Thymus (tissue), 11 donors: ENCODE results near the gene MAP2K5. TPM values are rescaled to one million over a fixed set of nuclear protein-coding genes. Genes with fewer than 3 reads are reported as not detected.

ENCODE experiments used
- DNase-seq, 9 donors: peaks; one replicate each; pipeline ENCODE4 v3.0.0-alpha.2; 2013; ENCODE audit warnings: low spot score in 9 of 9, low read depth in 6 of 9, missing footprints in 1 of 9
- H3K27ac ChIP-seq, 2 donors: one replicate each; pipeline ENCODE4 v1.5.1; 2013; ENCODE audit warnings: control low read depth in 1 of 2, low read depth in 1 of 2, low read length in 1 of 2, mild to moderate bottlenecking in 1 of 2, moderate library complexity in 1 of 2
- H3K27me3 ChIP-seq, 2 donors: one replicate each; pipeline ENCODE4 v1.5.1; 2013; ENCODE audit warnings: low read length in 1 of 2; ENCODE audit not compliant: control insufficient read depth in 2 of 2, insufficient read depth in 1 of 2
- H3K36me3 ChIP-seq, 2 donors: one replicate each; pipeline ENCODE4 v1.5.1; 2013; ENCODE audit warnings: low read length in 1 of 2, mild to moderate bottlenecking in 1 of 2, moderate library complexity in 1 of 2; ENCODE audit not compliant: control insufficient read depth in 2 of 2, insufficient read depth in 2 of 2
- H3K4me1 ChIP-seq, 2 donors: one replicate each; pipeline ENCODE4 v1.5.1; 2013; ENCODE audit warnings: low read length in 2 of 2; ENCODE audit not compliant: control insufficient read depth in 2 of 2, insufficient read depth in 2 of 2
- H3K4me3 ChIP-seq, 2 donors: one replicate each; pipeline ENCODE4 v1.5.1; 2013; ENCODE audit warnings: low read length in 2 of 2, control low read depth in 1 of 2, mild to moderate bottlenecking in 1 of 2
- H3K9me3 ChIP-seq, 2 donors: one replicate each; pipeline ENCODE4 v1.5.1; 2013; ENCODE audit warnings: low read length in 1 of 2, mild to moderate bottlenecking in 1 of 2; ENCODE audit not compliant: control insufficient read depth in 2 of 2, insufficient read depth in 1 of 2
- WGBS: extraction: QIAGEN DNeasy Blood & Tissue Kit; methylation state at CpG from one replicate; pipeline ENCODE4 v1.1.7; 2013; 5-methylcytosine and 5-hydroxymethylcytosine counted together
- polyA plus RNA-seq: library from polyadenylated mRNA; stranded (reverse); fragments of 200-250 nt; gene quantifications from one replicate; pipeline ENCODE4 v1.2.3, GENCODE V29; 2013
- total RNA-seq: library from RNA; stranded (reverse); fragments of 120-200 nt; gene quantifications from one replicate; pipeline ENCODE4 v1.2.4, GENCODE V29; 2013
- donor health status: healthy.

The MAP2K5 gene
- total and polyA plus RNA-seq, 2 donors = 9.4 to 16.3 TPM

DNA sequence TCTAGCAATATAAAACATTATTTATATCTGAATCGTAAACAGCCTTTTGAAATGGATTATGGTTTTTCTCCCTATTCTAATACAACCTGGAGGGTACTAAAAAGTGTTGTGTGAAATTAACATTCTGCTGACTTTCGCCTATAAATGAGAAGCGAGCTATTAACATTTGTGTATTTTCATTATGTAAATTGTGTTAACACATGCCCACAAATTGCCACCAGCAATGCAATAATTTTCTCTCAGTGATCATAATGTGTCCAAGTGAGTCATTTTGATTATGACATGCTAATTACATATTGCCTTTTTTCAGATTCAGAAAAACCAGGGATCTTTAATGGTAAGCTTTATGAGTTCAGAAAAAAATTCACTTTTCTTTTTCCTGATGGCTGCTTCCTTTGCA is 205.4 kb downstream of the MAP2K5 start:
- peaks cover 4 to 11% of the 10 kb centered on the region in 2 donors for H3K4me1 ChIP-seq
- peaks cover 0 to 3% of the 10 kb centered on the region in 2 donors for H3K36me3 ChIP-seq
- no peak overlapping the region for H3K4me3 ChIP-seq
- DNase-seq = no peak
- H3K9me3 ChIP-seq = no peaks in the 10 kb centered on the region
- no peaks in the 10 kb centered on the region for H3K27me3 ChIP-seq
- no peak overlapping the region for H3K27ac ChIP-seq
- WGBS = 98% methylated on average over 3 of the region's 3 CpGs

DNA sequence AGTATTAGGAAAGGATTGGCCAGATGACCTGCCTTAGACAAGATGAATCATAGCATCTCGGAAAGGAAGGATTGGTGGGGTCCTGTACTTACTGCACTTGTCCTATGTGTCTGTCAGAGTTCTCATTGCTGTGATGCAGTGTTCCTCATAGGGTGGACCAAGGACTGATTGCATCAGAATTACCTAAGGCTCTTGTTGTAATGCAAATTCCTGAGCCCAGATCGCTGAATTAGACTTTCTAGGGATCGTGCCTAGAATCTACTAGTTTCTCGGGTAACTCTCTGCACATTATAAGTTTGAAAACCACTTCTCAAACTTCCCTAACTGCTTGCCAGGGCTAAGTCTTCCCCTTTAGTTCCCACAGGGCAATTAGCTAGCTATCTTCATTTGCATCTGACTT is 207.9 kb downstream of the MAP2K5 start:
- H3K27ac ChIP-seq = no peak overlapping the region
- H3K4me3 ChIP-seq = no peak overlapping the region
- 96% methylated on average over 4 of the region's 4 CpGs for WGBS
- no peaks in the 10 kb centered on the region for H3K9me3 ChIP-seq
- no peak for DNase-seq
- peaks cover 0 to 3% of the 10 kb centered on the region in 2 donors for H3K36me3 ChIP-seq
- peaks cover 2 to 7% of the 10 kb centered on the region in 2 donors for H3K4me1 ChIP-seq
- no peaks in the 10 kb centered on the region for H3K27me3 ChIP-seq

DNA sequence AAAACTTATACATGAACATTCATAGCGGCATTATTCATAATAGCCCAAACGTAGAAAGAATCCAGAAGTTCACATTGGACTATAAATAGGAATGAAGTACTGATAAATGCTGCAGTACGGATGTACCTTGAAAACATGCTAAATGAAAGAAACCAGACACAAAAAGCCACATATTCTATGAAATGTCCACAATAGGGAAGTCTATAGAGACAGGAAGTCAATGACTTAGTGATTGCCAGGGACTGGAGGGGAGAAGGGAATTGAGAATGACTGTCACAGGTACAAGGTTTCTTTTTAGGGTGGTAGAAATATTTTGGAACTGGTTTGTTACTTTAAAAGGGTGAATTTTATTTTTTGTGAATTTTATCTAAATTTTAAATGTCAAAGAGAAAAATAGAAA is 211.4 kb downstream of the MAP2K5 start:
- no peak for DNase-seq
- no peak overlapping the region for H3K4me3 ChIP-seq
- H3K36me3 ChIP-seq = no peaks in the 10 kb centered on the region
- 74% methylated on average over 3 of the region's 3 CpGs for WGBS
- no peak overlapping the region for H3K27ac ChIP-seq
- no peaks in the 10 kb centered on the region for H3K27me3 ChIP-seq
- H3K9me3 ChIP-seq = no peaks in the 10 kb centered on the region
- peaks cover 12 to 16% of the 10 kb centered on the region in 2 donors for H3K4me1 ChIP-seq

DNA sequence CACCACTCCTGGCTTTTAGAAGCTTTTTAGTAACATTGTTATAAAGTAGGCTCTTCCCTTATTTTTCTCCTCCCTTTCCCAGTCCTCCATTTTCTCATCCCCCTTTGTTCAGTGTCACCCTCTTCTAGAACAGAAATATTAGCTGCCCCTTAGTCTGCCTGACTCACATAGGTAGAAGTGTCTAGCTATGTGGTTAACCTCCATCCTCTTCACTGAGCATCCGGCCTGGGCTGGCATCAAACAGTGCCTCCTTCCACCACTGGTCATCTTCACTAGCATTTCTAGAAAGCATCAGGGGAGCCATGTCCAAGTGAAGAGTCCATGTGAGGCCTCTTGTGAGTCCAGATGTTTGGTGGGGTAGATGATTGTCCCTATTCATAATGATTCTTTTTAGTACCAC is 212.8 kb downstream of the MAP2K5 start:
- WGBS = 92% methylated on average over 1 of the region's 1 CpG

DNA sequence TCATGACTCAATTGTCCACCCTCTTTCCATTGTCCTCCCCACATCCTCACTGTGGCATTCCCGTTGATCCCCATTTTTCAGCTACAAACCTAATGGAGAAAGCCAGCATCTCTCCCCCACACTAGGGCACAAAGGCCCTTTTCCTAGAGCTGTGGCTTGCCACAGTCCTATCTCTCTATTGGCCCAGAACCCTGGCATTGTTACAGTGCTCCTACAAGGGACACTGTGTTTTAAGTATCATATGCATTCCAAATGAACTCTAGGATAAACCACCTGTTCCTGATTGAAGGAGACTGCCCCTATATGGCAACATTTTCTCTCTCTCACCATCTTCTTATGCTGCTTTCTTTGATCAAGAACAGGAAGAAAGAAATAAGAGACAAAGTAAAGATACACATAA is 213.4 kb downstream of the MAP2K5 start:
- H3K4me1 ChIP-seq = peaks cover 27 to 31% of the 10 kb centered on the region in 2 donors
- H3K9me3 ChIP-seq = no peaks in the 10 kb centered on the region
- H3K4me3 ChIP-seq = no peak overlapping the region
- WGBS = 98% methylated on average over 1 of the region's 1 CpG
- H3K27me3 ChIP-seq = no peaks in the 10 kb centered on the region
- H3K27ac ChIP-seq = peak overlapping the region; percentile 44 to 61
- DNase-seq = peak in 1 of 9 donors; percentile 44
- H3K36me3 ChIP-seq = no peaks in the 10 kb centered on the region

More for the DNA sequence above, 212.8 kb downstream of the MAP2K5 start:
- Histone ChIP-seq H3K9me3 (no peaks in the 10 kb centered on the region), H3K36me3 (no peaks in the 10 kb centered on the region), H3K4me3 (no peak overlapping the region), H3K4me1 (peaks cover 22 to 26% of the 10 kb centered on the region in 2 donors), H3K27ac (no peak overlapping the region), H3K27me3 (no peaks in the 10 kb centered on the region)
- DNase-seq = no peak

DNA sequence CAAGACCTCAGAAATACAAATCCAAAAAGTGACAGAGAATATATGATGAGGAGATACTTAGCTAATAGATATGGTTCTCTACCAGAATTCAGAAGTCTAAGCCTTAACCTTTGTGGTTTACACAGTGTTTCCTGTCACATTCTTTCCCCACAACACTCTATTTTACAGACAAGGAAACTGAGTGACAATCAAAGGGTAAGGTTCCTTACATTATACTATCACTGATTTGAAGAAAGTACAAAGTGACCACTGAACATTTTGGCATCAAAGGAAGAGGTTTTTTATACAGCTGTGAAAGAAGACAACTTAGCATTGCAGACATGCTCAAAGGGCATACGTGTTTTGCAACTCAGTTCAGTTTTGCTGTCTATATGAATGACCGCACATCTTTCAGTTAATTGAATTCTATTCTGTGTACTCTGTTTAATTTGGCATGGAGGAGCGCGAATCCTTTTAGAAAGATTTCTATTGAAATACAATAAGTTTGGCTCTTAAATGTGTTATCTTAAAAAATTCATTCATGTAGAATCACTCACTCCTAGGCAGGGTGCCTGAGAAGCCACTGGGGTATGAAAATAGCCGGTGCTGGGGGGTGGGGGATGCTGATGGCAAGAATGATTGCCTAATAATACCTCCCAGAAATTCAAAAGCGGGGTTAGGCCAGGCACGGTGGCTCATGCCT is 216.3 kb downstream of the MAP2K5 start:
- Histone ChIP-seq H3K4me1 (peaks cover 46 to 54% of the 10 kb centered on the region in 2 donors), H3K4me3 (no peak overlapping the region), H3K27ac (peak overlapping the region; percentile 48 to 62), H3K9me3 (no peaks in the 10 kb centered on the region), H3K36me3 (no peaks in the 10 kb centered on the region), H3K27me3 (no peaks in the 10 kb centered on the region)
- WGBS = 72% methylated on average over 7 of the region's 7 CpGs
- DNase-seq = peak in 7 of 9 donors; percentile 29 to 89 (median 63)

DNA sequence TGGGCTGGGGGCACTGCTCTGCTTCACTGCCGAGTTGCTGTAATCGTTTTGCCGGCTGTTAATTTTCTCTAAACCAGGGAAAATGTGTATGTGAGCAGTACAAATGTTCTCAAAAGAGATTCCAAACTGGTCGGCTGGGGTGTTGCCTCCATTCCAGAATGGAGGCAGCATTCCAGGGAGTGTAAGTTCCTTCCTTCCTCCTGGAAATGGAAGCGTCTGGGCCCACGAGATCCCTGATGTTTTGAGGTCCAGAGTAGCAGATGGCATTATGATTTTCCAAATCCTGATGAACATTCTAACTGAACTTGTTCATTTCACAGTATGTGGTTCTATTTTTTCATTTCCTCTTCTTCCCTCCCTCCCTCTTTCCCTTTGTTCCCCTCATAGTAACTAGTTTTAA is 218.4 kb downstream of the MAP2K5 start:
- H3K4me1 ChIP-seq = peaks cover 58 to 71% of the 10 kb centered on the region in 2 donors
- 92% methylated on average over 6 of the region's 6 CpGs for WGBS
- H3K27ac ChIP-seq = peak overlapping the region in 1 of 2 donors; percentile 97
- peaks cover 0 to 3% of the 10 kb centered on the region in 2 donors for H3K36me3 ChIP-seq
- H3K4me3 ChIP-seq = no peak overlapping the region
- no peak for DNase-seq
- no peaks in the 10 kb centered on the region for H3K27me3 ChIP-seq
- no peaks in the 10 kb centered on the region for H3K9me3 ChIP-seq

DNA sequence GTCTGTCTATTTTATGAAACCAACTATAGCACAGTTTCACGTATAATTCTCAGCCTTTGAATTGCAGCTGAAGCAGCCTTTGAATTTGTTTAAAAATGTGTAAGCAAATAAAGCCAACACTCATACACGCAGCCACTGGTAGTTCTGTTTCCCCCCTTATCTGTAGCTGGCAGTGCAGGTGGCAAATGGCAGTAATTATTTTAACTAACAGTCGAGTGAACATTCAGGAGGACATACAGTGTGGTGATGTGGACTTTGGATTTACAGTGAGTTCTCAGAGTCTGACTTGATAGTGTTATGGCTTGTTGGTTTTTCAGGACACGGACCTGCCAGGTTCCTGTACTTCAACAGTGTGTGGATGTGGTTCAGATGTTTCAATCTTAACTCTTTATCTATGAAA is 218.8 kb downstream of the MAP2K5 start:
- Histone ChIP-seq H3K4me1 (peaks cover 60 to 73% of the 10 kb centered on the region in 2 donors), H3K27ac (peak overlapping the region in 1 of 2 donors; percentile 97), H3K36me3 (peaks cover 0 to 3% of the 10 kb centered on the region in 2 donors), H3K4me3 (no peak overlapping the region), H3K27me3 (no peaks in the 10 kb centered on the region), H3K9me3 (no peaks in the 10 kb centered on the region)
- 11% methylated on average over 4 of the region's 4 CpGs for WGBS
- peak in 1 of 9 donors; percentile 58 for DNase-seq

DNA sequence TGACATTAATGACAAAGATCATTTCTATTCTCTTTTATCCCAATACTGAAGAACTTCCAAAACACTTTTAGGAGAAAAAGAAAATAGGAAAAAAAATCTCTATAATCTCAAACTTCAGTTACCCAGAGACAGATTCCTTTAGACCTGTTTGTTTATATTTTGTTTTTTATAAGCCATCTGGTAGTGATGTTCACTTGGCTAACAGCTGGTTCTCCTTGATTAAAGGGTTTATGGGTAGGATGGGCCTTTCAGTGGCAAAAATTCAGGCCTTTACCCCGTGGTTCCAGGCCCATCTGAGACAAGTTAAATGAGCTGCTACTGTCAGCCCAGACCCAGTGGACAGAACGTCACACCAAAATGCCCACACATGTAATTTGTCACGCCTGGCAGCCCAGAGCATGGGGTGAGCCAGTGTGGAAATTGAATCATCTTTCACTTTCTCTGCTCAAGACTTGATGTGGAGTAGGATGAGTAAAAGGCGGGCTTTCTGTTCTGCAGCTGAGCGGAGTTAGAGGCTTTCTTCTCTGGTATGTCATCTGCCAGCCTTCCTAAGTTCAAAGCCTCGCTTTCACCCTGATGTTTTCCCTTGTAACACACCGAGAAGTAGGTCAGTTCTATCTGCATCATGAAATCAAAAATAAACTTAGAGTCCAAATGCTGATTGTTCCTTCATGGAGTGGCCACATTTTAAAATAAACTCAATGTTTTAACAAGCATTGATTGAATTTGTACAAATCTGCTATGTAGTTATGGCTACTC is 220.3 kb downstream of the MAP2K5 start:
- no peaks in the 10 kb centered on the region for H3K27me3 ChIP-seq
- H3K27ac ChIP-seq = peak overlapping the region; percentile 85 to 97
- peak; percentile 53 to 94 (median 79) for DNase-seq
- H3K9me3 ChIP-seq = no peaks in the 10 kb centered on the region
- H3K4me1 ChIP-seq = peaks cover 59 to 75% of the 10 kb centered on the region in 2 donors
- no peak overlapping the region for H3K4me3 ChIP-seq
- 21% methylated on average over 7 of the region's 7 CpGs for WGBS
- H3K36me3 ChIP-seq = peaks cover 0 to 3% of the 10 kb centered on the region in 2 donors
